Psoas muscle (tissue), 8 donors: Measurements from ENCODE around the gene PLAC1. TPM values are rescaled to one million over a fixed set of nuclear protein-coding genes. Genes with fewer than 3 reads are reported as not detected.

Source experiments
- ATAC-seq, 4 donors: fragments of 200-7000 bp; cut with Tn5 transposase; one replicate each; pipeline ENCODE4 v1.9.1; 2020; ENCODE audit warnings: moderate library complexity in 3 of 4, mild to moderate bottlenecking in 2 of 4
- DNase-seq, 2 donors: peaks; one replicate each; pipeline ENCODE4 v3.0.0-alpha.2; 2020
- H3K27ac ChIP-seq: fragments of 200-600 bp; one replicate; pipeline ENCODE4 v1.8.0; 2022
- H3K27me3 ChIP-seq, 3 donors: fragments of 200-600 bp in 1 of 3; one replicate each; pipeline versions ENCODE4 v1.6.1 to v1.8.0; 2013 to 2022; ENCODE audit warnings: low read length in 2 of 3, mild to moderate bottlenecking in 2 of 3, moderate library complexity in 1 of 3; ENCODE audit not compliant: insufficient read depth in 3 of 3
- H3K36me3 ChIP-seq, 2 donors: fragments of 200-600 bp in 1 of 2; one replicate each; pipeline versions ENCODE4 v1.6.1 to v1.8.0; 2013 to 2022; ENCODE audit warnings: low read depth in 1 of 2, mild to moderate bottlenecking in 1 of 2, moderate library complexity in 1 of 2; ENCODE audit not compliant: insufficient read depth in 1 of 2
- H3K4me1 ChIP-seq: fragments of 200-600 bp; one replicate; pipeline ENCODE4 v1.8.0; 2022
- H3K4me3 ChIP-seq: fragments of 200-600 bp; one replicate; pipeline ENCODE4 v1.8.0; 2022; ENCODE audit warnings: mild to moderate bottlenecking
- H3K9me3 ChIP-seq: fragments of 200-600 bp; one replicate; pipeline ENCODE4 v1.8.0; 2022
- CTCF ChIP-seq: fragments of 200-600 bp; IDR thresholded peaks from one replicate; pipeline ENCODE4 v1.8.0; 2022; ENCODE audit warnings: antibody characterized with exemption
- WGBS, 3 donors: extraction: QIAGEN DNeasy Blood & Tissue Kit; methylation state at CpG; one replicate each; pipeline versions ENCODE4 v1.1.6 to v1.1.7; 2013; 5-methylcytosine and 5-hydroxymethylcytosine counted together
- intact Hi-C, 2 donors: fragments of 100-400 bp; cut with DNase I; formaldehyde crosslinking; loops; one replicate each; pipeline versions ENCODE4 v1.11.0 to v1.14.2; 2022
- polyA plus RNA-seq, 3 donors: library from polyadenylated mRNA; stranded (reverse); fragments of 200-250 nt; gene quantifications; one replicate each; pipeline ENCODE4 v1.2.3, GENCODE V29; 2013
- total RNA-seq, 4 donors: library from RNA; stranded (reverse); fragmentation: NEBNext Ultra II Directional in 2 of 4; extraction: Animal tissue kit (Norgen Biotek cat#: 25700) in 2 of 4; gene quantifications; one replicate each; pipeline versions ENCODE4 v1.2.1 to v1.2.4, GENCODE V29; 2021 to 2023
- donor health status: healthy with polysubstance abuse.
- donor health status: DM: no; HTN: no; CAD: no; lungs with moderate emphysema.
- donor health status: Bipolar disorder and iron deficiency.
- donor health status: healthy.
- donor health status: DM: yes; HTN: yes; CAD: no.
- donor health status: DM: no; HTN: no; CAD: no.
- donor health status: DM: no; HTN: no; CAD: no.
- donor health status: DM: yes; HTN: yes; CAD: no.

PLAC1 gene
- total and polyA plus RNA-seq, 7 donors, result 0.13 to 3.0 (median 0.32) TPM; not detected in 2

- peak in 3 of 4 donors; percentile 17 to 19 (median 17) for ATAC-seq
- Histone ChIP-seq H3K4me1 (no peaks in the 10 kb centered on the region), H3K4me3 (no peak overlapping the region), H3K27me3 (peaks cover 0 to 17% (median 0%) of the 10 kb centered on the region in 3 donors), H3K9me3 (no peaks in the 10 kb centered on the region), H3K27ac (peak overlapping the region; percentile 60), H3K36me3 (peaks cover 0 to 16% of the 10 kb centered on the region in 2 donors)
- TF ChIP-seq CTCF, result no peak
- intact Hi-C loops, result no loop called here
- DNase-seq, result no peak
- WGBS, 3 donors, result 62 to 83% (median 70%) methylated on average over 3 of the region's 3 CpGs
Observed at GRCh38 chrX:134541906-134542305, 116.4 kb downstream of the PLAC1 start.

- 72 to 78% (median 78%) methylated on average over 5 of the region's 5 CpGs for WGBS, 3 donors
- DNase-seq (no peak), ATAC-seq (peak in 3 of 4 donors; percentile 10 to 23 (median 17))
- no peak for TF ChIP-seq CTCF
- H3K27me3 ChIP-seq, result peaks cover 0 to 2% (median 0%) of the 10 kb centered on the region in 3 donors
- H3K4me1 ChIP-seq, result no peaks in the 10 kb centered on the region
- no peaks in the 10 kb centered on the region for H3K9me3 ChIP-seq
- H3K4me3 ChIP-seq, result no peak overlapping the region
- no peaks in the 10 kb centered on the region for H3K36me3 ChIP-seq
- intact Hi-C loops, result no loop called here
- no peak overlapping the region for H3K27ac ChIP-seq
Observed at GRCh38 chrX:134538316-134538715, 120.0 kb downstream of the PLAC1 start.

- DNase-seq (no peak), ATAC-seq (peak in 3 of 4 donors; percentile 9 to 43 (median 17))
- WGBS, 3 donors, result 50 to 76% (median 69%) methylated on average over 5 of the region's 5 CpGs
- Histone ChIP-seq H3K27ac (no peak overlapping the region), H3K9me3 (no peaks in the 10 kb centered on the region), H3K4me1 (no peaks in the 10 kb centered on the region), H3K4me3 (no peak overlapping the region), H3K36me3 (no peaks in the 10 kb centered on the region), H3K27me3 (peaks cover 0 to 2% (median 0%) of the 10 kb centered on the region in 3 donors)
- no peak for TF ChIP-seq CTCF
- intact Hi-C loops, result no loop called here
Observed at GRCh38 chrX:134537179-134537955, 120.9 kb downstream of the PLAC1 start.

- ATAC-seq (no peak), DNase-seq (no peak)
- Histone ChIP-seq H3K36me3 (no peaks in the 10 kb centered on the region), H3K4me1 (no peaks in the 10 kb centered on the region), H3K27me3 (peaks cover 0 to 9% (median 2%) of the 10 kb centered on the region in 3 donors), H3K27ac (no peak overlapping the region), H3K4me3 (no peak overlapping the region), H3K9me3 (no peaks in the 10 kb centered on the region)
- TF ChIP-seq CTCF, result no peak
- intact Hi-C loops, result no loop called here
- 44 to 52% (median 48%) methylated on average over 4 of the region's 4 CpGs for WGBS, 3 donors
Observed at GRCh38 chrX:134533952-134534351, 124.3 kb downstream of the PLAC1 start.
